Mucosa of descending colon (tissue), 3 donors: ENCODE results near the gene ARPC1B. TPM values are rescaled to one million over a fixed set of nuclear protein-coding genes. Genes with fewer than 3 reads are reported as not detected.
"Not testable (repeated sequence)": the region's sequence is repeated elsewhere in the genome, so short reads cannot be mapped to it uniquely, and the experiment has no call there.

Source experiments
- ATAC-seq: fragments of 200-7000 bp; cut with Tn5 transposase; one replicate; pipeline ENCODE4 v1.9.1; 2020; ENCODE audit warnings: mild to moderate bottlenecking, moderate library complexity
- DNase-seq, 3 donors: peaks; one replicate each; pipeline ENCODE4 v3.0.0-alpha.2; 2020
- H3K36me3 ChIP-seq: fragments of 200-600 bp; one replicate; pipeline ENCODE4 v1.8.0; 2021; ENCODE audit warnings: low read depth, mild to moderate bottlenecking
- H3K4me1 ChIP-seq: fragments of 200-600 bp; one replicate; pipeline ENCODE4 v1.8.0; 2021; ENCODE audit warnings: low read depth, mild to moderate bottlenecking
- H3K4me3 ChIP-seq: fragments of 200-600 bp; one replicate; pipeline ENCODE4 v1.8.0; 2021; ENCODE audit warnings: mild to moderate bottlenecking
- H3K9me3 ChIP-seq: fragments of 200-600 bp; one replicate; pipeline ENCODE4 v1.8.0; 2021; ENCODE audit warnings: mild to moderate bottlenecking
- CTCF ChIP-seq: fragments of 200-600 bp; IDR thresholded peaks from one replicate; pipeline ENCODE4 v1.8.0; 2022; ENCODE audit warnings: antibody characterized with exemption, mild to moderate bottlenecking
- intact Hi-C, 2 donors: fragments of 100-400 bp; cut with DNase I in 1 of 2; cut with micrococcal nuclease in 1 of 2; formaldehyde crosslinking; loops; one replicate each; pipeline versions ENCODE4 v1.11.0 to v1.11.1; 2022; cut with DNase I, micrococcal nuclease
- total RNA-seq, 3 donors: library from RNA; stranded (reverse); fragmentation: NEBNext Ultra II Directional in 2 of 3; extraction: Animal tissue kit (Norgen Biotek cat#: 25700) in 2 of 3; gene quantifications; one replicate each; pipeline versions ENCODE4 v1.2.1 to v1.2.4, GENCODE V29; 2021 to 2023
- donor health status: DM: no; HTN: no; CAD: no; lungs with moderate emphysema.
- donor health status: DM: no; HTN: no; CAD: no.
- donor health status: DM: no; HTN: yes; CAD: no.

ARPC1B gene
- total RNA-seq, 3 donors from 2014 or later, result 107 to 153 (median 119) TPM

GRCh38 chr7:99422186-99422585 is 47.7 kb downstream of the ARPC1B start:
- Histone ChIP-seq H3K9me3 (no peaks in the 10 kb centered on the region), H3K4me1 (peaks cover 4% of the 10 kb centered on the region), H3K4me3 (no peak overlapping the region), H3K36me3 (peaks cover 15% of the 10 kb centered on the region)
- no peak for DNase-seq
- no peak for ATAC-seq
- intact Hi-C loops, result no loop called here
- no peak for TF ChIP-seq CTCF

GRCh38 chr7:99422625-99423024 is 48.1 kb downstream of the ARPC1B start:
- no peak overlapping the region for H3K4me3 ChIP-seq
- DNase-seq (peak in 1 of 3 donors; percentile 46), ATAC-seq (peak; percentile 87)
- peaks cover 4% of the 10 kb centered on the region for H3K4me1 ChIP-seq
- no peaks in the 10 kb centered on the region for H3K9me3 ChIP-seq
- TF ChIP-seq CTCF, result no peak
- H3K36me3 ChIP-seq, result peaks cover 11% of the 10 kb centered on the region
- intact Hi-C loops, result no loop called here

- no peak for DNase-seq
- intact Hi-C loops, result no loop called here
- no peak overlapping the region for H3K4me3 ChIP-seq
- no peaks in the 10 kb centered on the region for H3K36me3 ChIP-seq
- ATAC-seq, result no peak
- no peaks in the 10 kb centered on the region for H3K9me3 ChIP-seq
- no peak for TF ChIP-seq CTCF
- peaks cover 4% of the 10 kb centered on the region for H3K4me1 ChIP-seq
Observed at GRCh38 chr7:99424932-99425730, 50.6 kb downstream of the ARPC1B start.

- Histone ChIP-seq H3K4me3 (no peak overlapping the region), H3K36me3 (no peaks in the 10 kb centered on the region), H3K4me1 (no peaks in the 10 kb centered on the region), H3K9me3 (no peaks in the 10 kb centered on the region)
- no peak for TF ChIP-seq CTCF
- ATAC-seq, result no peak
- no peak for DNase-seq
- intact Hi-C loops, result no loop called here
Observed at GRCh38 chr7:99428972-99429566, 54.5 kb downstream of the ARPC1B start.

- no peak for TF ChIP-seq CTCF
- no peak for DNase-seq
- Histone ChIP-seq H3K9me3 (no peaks in the 10 kb centered on the region), H3K36me3 (no peaks in the 10 kb centered on the region), H3K4me1 (no peaks in the 10 kb centered on the region), H3K4me3 (no peak overlapping the region)
- intact Hi-C loops, result no loop called here
- ATAC-seq, result no peak
Observed at GRCh38 chr7:99429756-99430155, 55.2 kb downstream of the ARPC1B start.

- H3K9me3 ChIP-seq, H3K4me1 ChIP-seq, H3K4me3 ChIP-seq, H3K36me3 ChIP-seq, intact Hi-C loops, ATAC-seq: not testable (repeated sequence)
- peak in 1 of 3 donors; percentile 18 for DNase-seq
Observed at GRCh38 chr7:99431756-99432540, 57.4 kb downstream of the ARPC1B start.
